ENCODE results near the gene NTSR1. TPM values are rescaled to one million over a fixed set of nuclear protein-coding genes. Genes with fewer than 3 reads are reported as not detected.

The NTSR1 gene
- total and polyA plus RNA-seq, 5 donors from 2014 or later, result 0.11 to 0.37 TPM; not detected in 3

DNA sequence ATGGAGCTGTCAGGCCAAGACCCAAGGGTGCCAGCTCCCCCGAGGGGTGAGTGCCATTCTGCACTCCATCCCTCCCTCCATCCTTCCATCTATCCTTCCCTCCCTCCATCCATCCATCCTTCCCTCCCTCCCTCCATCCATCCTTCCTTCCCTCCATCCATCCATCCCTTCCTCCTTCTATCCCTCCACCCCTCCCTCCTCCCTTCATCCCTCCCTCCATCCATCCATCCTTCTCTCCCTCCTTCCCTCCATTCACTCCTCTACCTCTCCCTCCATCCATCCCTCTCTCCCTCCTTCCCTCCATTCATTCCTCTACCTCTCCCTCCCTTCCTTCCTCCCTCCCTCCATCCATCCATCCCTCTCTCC, 46.3 kb downstream of the NTSR1 start:
- Mint-ChIP-seq H3K9me3 (no peaks in the 10 kb centered on the region), H3K4me3 (no peak overlapping the region), H3K27ac (no peak overlapping the region), H3K36me3 (no peaks in the 10 kb centered on the region), H3K4me1 (peaks cover 0 to 7% (median under 1%) of the 10 kb centered on the region in 4 donors), H3K27me3 (peaks cover 11% of the 10 kb centered on the region)
- ATAC-seq (ENCODE audit: low read depth in 2 of 2), result no peak
- H3K4me3 ChIP-seq (ENCODE audit: low read depth, low read length), result no peak overlapping the region
- H3K27ac ChIP-seq (ENCODE audit: insufficient read depth, low read length, poor library complexity, severe bottlenecking), result no peak overlapping the region
- no peaks in the 10 kb centered on the region for H3K36me3 ChIP-seq (ENCODE audit: control insufficient read depth, insufficient read depth, low read length)
- DNase-seq, result no peak
- no peaks in the 10 kb centered on the region for H3K4me1 ChIP-seq (ENCODE audit: control insufficient read depth, insufficient read depth, low read length, poor library complexity, severe bottlenecking)
- no peaks in the 10 kb centered on the region for H3K27me3 ChIP-seq (ENCODE audit: control insufficient read depth, insufficient read depth, low read length)
- H3K9me3 ChIP-seq (ENCODE audit: control insufficient read depth in 2 of 2, low read length in 2 of 2), result no peaks in the 10 kb centered on the region

DNA sequence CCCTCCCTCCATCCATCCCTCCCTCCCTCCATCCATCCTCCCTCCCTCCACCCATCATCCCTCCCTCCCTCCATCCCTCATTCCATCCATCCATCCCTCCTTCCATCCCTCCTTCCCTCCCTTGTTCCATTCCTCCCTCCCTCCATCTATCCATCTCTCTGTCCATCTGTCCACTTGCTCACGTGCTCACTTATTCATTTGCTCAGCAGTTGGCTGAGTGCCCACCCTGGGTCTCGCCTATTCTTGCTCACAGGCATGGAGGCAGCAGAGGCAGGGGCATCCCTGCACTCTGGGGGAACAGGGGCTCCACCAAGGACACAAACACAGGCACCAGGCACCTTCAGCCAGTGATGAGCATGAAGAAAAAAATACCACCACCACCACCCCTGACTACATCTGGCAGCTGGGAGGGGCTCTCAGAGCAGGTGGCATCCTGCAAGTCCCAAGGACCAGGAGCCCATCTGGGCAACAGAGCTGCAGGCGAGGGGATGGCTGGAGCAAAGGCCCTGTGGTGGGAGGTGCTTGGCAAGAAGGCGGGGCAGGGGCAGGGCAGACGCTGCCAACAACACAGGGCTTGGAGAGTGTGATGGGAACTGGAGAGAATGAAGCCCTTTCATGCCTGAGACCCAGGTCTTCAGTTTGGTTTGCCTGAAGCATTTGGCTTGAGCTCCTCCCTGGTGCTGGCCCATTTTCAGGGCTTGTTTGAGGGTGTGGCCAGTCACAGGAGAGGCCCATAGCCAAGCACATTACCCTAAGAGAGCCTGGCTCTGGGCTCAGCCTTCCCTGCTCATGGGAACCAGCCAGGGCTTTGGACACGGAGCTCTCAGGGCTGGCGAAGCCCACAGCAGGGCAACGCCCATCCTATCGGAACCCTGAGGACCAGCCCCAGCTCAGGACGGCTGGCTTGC, 47.4 kb downstream of the NTSR1 start:
- no peak overlapping the region for H3K27ac Mint-ChIP-seq
- DNase-seq (no peak), ATAC-seq (ENCODE audit: low read depth in 2 of 2) (no peak)
- Histone ChIP-seq H3K27me3 (ENCODE audit: control insufficient read depth, insufficient read depth, low read length) (no peaks in the 10 kb centered on the region), H3K27ac (ENCODE audit: insufficient read depth, low read length, poor library complexity, severe bottlenecking) (no peak overlapping the region), H3K4me3 (ENCODE audit: low read depth, low read length) (no peak overlapping the region), H3K9me3 (ENCODE audit: control insufficient read depth in 2 of 2, low read length in 2 of 2) (no peaks in the 10 kb centered on the region), H3K4me1 (ENCODE audit: control insufficient read depth, insufficient read depth, low read length, poor library complexity, severe bottlenecking) (no peaks in the 10 kb centered on the region), H3K36me3 (ENCODE audit: control insufficient read depth, insufficient read depth, low read length) (no peaks in the 10 kb centered on the region)
- peaks cover 9% of the 10 kb centered on the region for H3K27me3 Mint-ChIP-seq
- H3K4me1 Mint-ChIP-seq, result peaks cover 0 to 7% (median under 1%) of the 10 kb centered on the region in 4 donors
- no peaks in the 10 kb centered on the region for H3K36me3 Mint-ChIP-seq
- no peak overlapping the region for H3K4me3 Mint-ChIP-seq
- no peaks in the 10 kb centered on the region for H3K9me3 Mint-ChIP-seq

DNA sequence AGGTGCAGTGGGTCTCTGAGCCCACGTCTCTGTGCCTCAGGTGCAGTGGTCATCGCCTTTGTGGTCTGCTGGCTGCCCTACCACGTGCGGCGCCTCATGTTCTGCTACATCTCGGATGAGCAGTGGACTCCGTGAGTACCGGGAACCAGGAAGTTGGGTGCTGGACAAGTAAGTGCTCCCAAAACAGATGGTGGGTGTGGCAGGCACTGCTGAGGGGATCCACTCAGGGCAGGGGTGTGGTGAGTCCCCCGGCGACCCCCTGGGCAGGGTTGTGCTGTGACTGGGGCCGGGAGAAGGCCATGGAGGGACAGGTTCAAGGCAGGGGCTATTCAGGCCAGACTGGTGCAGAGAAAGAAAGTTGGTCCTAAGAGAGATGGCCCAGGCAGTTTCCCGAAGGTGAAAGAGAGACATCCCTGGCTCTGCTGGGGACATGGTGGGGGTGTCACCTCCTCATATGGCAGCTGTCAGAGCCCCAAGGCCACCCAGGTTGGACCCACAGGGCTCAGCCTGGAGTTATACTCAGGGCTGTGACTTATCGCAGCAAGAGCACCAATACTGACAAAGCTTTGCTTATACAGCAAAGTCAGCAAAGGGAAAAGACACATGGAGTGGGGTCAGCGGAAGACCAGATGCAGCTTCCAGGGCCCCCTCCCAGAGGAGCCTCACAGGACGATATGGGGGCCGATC, 49.7 kb downstream of the NTSR1 start:
- ATAC-seq (ENCODE audit: low read depth in 2 of 2) (no peak), DNase-seq (no peak)
- Mint-ChIP-seq H3K36me3 (no peaks in the 10 kb centered on the region), H3K9me3 (no peaks in the 10 kb centered on the region), H3K27me3 (peaks cover 6% of the 10 kb centered on the region), H3K4me1 (peaks cover 0 to 7% (median under 1%) of the 10 kb centered on the region in 4 donors), H3K27ac (no peak overlapping the region), H3K4me3 (no peak overlapping the region)
- no peaks in the 10 kb centered on the region for H3K36me3 ChIP-seq (ENCODE audit: control insufficient read depth, insufficient read depth, low read length)
- H3K4me3 ChIP-seq (ENCODE audit: low read depth, low read length), result no peak overlapping the region
- no peak overlapping the region for H3K27ac ChIP-seq (ENCODE audit: insufficient read depth, low read length, poor library complexity, severe bottlenecking)
- no peaks in the 10 kb centered on the region for H3K4me1 ChIP-seq (ENCODE audit: control insufficient read depth, insufficient read depth, low read length, poor library complexity, severe bottlenecking)
- H3K9me3 ChIP-seq (ENCODE audit: control insufficient read depth in 2 of 2, low read length in 2 of 2), result no peaks in the 10 kb centered on the region
- H3K27me3 ChIP-seq (ENCODE audit: control insufficient read depth, insufficient read depth, low read length), result no peaks in the 10 kb centered on the region

DNA sequence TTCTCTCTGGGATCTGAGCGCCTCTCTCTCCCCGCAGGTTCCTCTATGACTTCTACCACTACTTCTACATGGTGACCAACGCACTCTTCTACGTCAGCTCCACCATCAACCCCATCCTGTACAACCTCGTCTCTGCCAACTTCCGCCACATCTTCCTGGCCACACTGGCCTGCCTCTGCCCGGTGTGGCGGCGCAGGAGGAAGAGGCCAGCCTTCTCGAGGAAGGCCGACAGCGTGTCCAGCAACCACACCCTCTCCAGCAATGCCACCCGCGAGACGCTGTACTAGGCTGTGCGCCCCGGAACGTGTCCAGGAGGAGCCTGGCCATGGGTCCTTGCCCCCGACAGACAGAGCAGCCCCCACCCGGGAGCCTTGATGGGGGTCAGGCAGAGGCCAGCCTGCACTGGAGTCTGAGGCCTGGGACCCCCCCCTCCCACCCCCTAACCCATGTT, 51.4 kb downstream of the NTSR1 start:
- Mint-ChIP-seq H3K27ac (no peak overlapping the region), H3K36me3 (no peaks in the 10 kb centered on the region), H3K4me3 (no peak overlapping the region), H3K9me3 (no peaks in the 10 kb centered on the region), H3K27me3 (peaks cover 6% of the 10 kb centered on the region), H3K4me1 (peaks cover 0 to 7% (median under 1%) of the 10 kb centered on the region in 4 donors)
- no peaks in the 10 kb centered on the region for H3K36me3 ChIP-seq (ENCODE audit: control insufficient read depth, insufficient read depth, low read length)
- H3K27me3 ChIP-seq (ENCODE audit: control insufficient read depth, insufficient read depth, low read length), result no peaks in the 10 kb centered on the region
- H3K4me1 ChIP-seq (ENCODE audit: control insufficient read depth, insufficient read depth, low read length, poor library complexity, severe bottlenecking), result no peaks in the 10 kb centered on the region
- no peak for ATAC-seq (ENCODE audit: low read depth in 2 of 2)
- DNase-seq, result no peak
- H3K4me3 ChIP-seq (ENCODE audit: low read depth, low read length), result no peak overlapping the region
- H3K27ac ChIP-seq (ENCODE audit: insufficient read depth, low read length, poor library complexity, severe bottlenecking), result no peak overlapping the region
- H3K9me3 ChIP-seq (ENCODE audit: control insufficient read depth in 2 of 2, low read length in 2 of 2), result no peaks in the 10 kb centered on the region

DNA sequence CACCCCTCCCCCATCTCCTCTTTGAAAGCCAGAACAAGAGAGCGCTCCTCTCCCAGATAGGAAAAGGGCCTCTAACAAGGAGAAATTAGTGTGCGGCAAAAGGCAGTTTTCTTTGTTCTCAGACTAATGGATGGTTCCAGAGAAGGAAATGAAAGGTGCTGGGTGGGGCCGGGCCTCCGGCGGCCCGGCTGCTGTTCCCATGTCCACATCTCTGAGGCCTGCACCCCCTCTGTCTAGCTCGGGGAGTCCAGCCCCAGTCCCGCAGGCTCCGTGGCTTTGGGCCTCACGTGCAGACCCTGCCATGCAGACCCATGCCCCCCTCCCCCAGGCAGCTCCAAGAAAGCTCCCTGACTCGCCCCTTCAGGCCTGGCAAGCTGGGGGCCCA, 51.8 kb downstream of the NTSR1 start:
- DNase-seq (no peak), ATAC-seq (ENCODE audit: low read depth in 2 of 2) (no peak)
- Mint-ChIP-seq H3K36me3 (no peaks in the 10 kb centered on the region), H3K27me3 (peaks cover 6% of the 10 kb centered on the region), H3K4me3 (no peak overlapping the region), H3K27ac (no peak overlapping the region), H3K4me1 (peaks cover 0 to 7% (median under 1%) of the 10 kb centered on the region in 4 donors), H3K9me3 (no peaks in the 10 kb centered on the region)
- Histone ChIP-seq H3K27ac (ENCODE audit: insufficient read depth, low read length, poor library complexity, severe bottlenecking) (no peak overlapping the region), H3K36me3 (ENCODE audit: control insufficient read depth, insufficient read depth, low read length) (no peaks in the 10 kb centered on the region), H3K9me3 (ENCODE audit: control insufficient read depth in 2 of 2, low read length in 2 of 2) (no peaks in the 10 kb centered on the region), H3K4me1 (ENCODE audit: control insufficient read depth, insufficient read depth, low read length, poor library complexity, severe bottlenecking) (no peaks in the 10 kb centered on the region), H3K27me3 (ENCODE audit: control insufficient read depth, insufficient read depth, low read length) (no peaks in the 10 kb centered on the region), H3K4me3 (ENCODE audit: low read depth, low read length) (no peak overlapping the region)

DNA sequence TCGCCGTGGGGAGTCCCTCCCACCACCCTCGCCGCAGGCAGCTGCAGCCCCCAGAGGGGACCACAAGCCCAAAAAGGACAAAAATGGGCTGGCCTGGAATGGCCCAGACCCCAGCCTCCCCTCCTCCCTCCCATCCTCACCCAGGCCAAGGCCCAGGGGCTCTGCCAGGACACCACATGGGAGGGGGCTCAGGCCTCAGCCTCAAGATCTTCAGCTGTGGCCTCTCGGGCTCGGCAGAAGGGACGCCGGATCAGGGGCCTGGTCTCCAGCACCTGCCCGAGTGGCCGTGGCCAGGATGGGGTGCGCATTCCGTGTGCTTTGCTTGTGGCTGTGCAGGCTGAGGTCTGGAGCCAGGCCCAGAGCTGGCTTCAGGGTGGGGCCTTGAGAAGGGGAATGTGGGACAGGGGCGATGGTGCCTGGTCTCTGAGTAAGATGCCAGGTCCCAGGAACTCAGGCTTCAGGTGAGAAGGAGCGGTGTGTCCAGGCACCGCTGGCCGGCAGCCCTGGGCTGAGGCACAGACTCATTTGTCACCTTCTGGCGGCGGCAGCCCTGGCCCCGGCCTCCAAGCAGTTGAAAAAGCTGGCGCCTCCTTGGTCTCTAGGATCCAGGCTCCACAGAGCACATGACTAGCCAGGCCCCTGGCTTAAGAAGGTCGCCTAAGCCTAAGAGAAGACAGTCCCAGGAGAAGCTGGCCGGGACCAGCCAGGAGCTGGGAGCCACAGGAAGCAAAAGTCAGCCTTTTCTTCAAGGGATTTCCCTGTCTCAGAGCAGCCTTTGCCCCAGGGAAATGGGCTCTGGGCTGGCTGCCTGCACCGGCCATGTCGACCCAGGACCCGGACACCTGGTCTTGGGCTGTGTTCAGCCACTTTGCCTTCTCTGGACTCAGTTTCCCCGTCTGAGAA, 52.5 kb downstream of the NTSR1 start:
- no peak overlapping the region for H3K4me3 Mint-ChIP-seq
- H3K27me3 Mint-ChIP-seq, result peaks cover 6% of the 10 kb centered on the region
- Histone ChIP-seq H3K4me1 (ENCODE audit: control insufficient read depth, insufficient read depth, low read length, poor library complexity, severe bottlenecking) (no peaks in the 10 kb centered on the region), H3K4me3 (ENCODE audit: low read depth, low read length) (no peak overlapping the region), H3K36me3 (ENCODE audit: control insufficient read depth, insufficient read depth, low read length) (no peaks in the 10 kb centered on the region), H3K9me3 (ENCODE audit: control insufficient read depth in 2 of 2, low read length in 2 of 2) (no peaks in the 10 kb centered on the region), H3K27ac (ENCODE audit: insufficient read depth, low read length, poor library complexity, severe bottlenecking) (no peak overlapping the region), H3K27me3 (ENCODE audit: control insufficient read depth, insufficient read depth, low read length) (no peaks in the 10 kb centered on the region)
- ATAC-seq (ENCODE audit: low read depth in 2 of 2), result no peak
- H3K4me1 Mint-ChIP-seq, result peaks cover 0 to 7% (median under 1%) of the 10 kb centered on the region in 4 donors
- no peaks in the 10 kb centered on the region for H3K9me3 Mint-ChIP-seq
- H3K36me3 Mint-ChIP-seq, result no peaks in the 10 kb centered on the region
- no peak for DNase-seq
- no peak overlapping the region for H3K27ac Mint-ChIP-seq

DNA sequence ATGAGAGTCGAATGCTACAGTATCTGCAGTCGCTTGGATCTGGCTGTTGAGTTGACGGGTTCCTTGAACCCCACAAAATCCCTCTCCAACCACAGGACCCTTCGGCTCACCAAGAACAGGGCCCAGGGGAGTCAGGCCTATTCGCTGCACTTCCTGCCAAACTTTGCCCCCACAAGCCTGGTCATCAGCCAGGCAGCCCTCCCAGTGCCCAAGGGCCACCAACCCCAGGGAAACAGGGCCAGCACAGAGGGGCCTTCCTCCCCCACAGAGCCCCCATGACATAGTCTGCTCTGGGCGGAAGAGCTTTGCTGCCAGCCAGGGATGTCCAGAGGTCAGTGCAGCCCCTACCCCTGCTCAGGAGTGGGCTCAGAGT, 53.1 kb downstream of the NTSR1 start:
- no peak overlapping the region for H3K27ac ChIP-seq (ENCODE audit: insufficient read depth, low read length, poor library complexity, severe bottlenecking)
- H3K4me1 ChIP-seq (ENCODE audit: control insufficient read depth, insufficient read depth, low read length, poor library complexity, severe bottlenecking), result no peaks in the 10 kb centered on the region
- H3K27ac Mint-ChIP-seq, result no peak overlapping the region
- no peaks in the 10 kb centered on the region for H3K36me3 ChIP-seq (ENCODE audit: control insufficient read depth, insufficient read depth, low read length)
- H3K9me3 Mint-ChIP-seq, result no peaks in the 10 kb centered on the region
- ATAC-seq (ENCODE audit: low read depth in 2 of 2), result no peak
- H3K4me3 ChIP-seq (ENCODE audit: low read depth, low read length), result no peak overlapping the region
- no peaks in the 10 kb centered on the region for H3K27me3 ChIP-seq (ENCODE audit: control insufficient read depth, insufficient read depth, low read length)
- H3K9me3 ChIP-seq (ENCODE audit: control insufficient read depth in 2 of 2, low read length in 2 of 2), result no peaks in the 10 kb centered on the region
- DNase-seq, result no peak
- H3K27me3 Mint-ChIP-seq, result peaks cover 6% of the 10 kb centered on the region
- H3K4me1 Mint-ChIP-seq, result peaks cover 0 to 5% (median 2%) of the 10 kb centered on the region in 4 donors
- no peak overlapping the region for H3K4me3 Mint-ChIP-seq
- no peaks in the 10 kb centered on the region for H3K36me3 Mint-ChIP-seq
